HG02885 (cell line): ENCODE results near the gene GTPBP2.
"Not testable (repeated sequence)": the region's sequence is repeated elsewhere in the genome, so short reads cannot be mapped to it uniquely, and the experiment has no call there.

Experiments
- ATAC-seq: cut with Tn5 transposase; IDR thresholded peaks from one replicate; pipeline ENCODE4 v1.9.1; 2021; ENCODE audit warnings: mild to moderate bottlenecking; ENCODE audit not compliant: unreplicated experiment, poor library complexity

GTPBP2 gene

GRCh38 chr6:43627008-43627825 lies 1.8 kb downstream of the GTPBP2 start:
- ATAC-seq = no peak

DNA sequence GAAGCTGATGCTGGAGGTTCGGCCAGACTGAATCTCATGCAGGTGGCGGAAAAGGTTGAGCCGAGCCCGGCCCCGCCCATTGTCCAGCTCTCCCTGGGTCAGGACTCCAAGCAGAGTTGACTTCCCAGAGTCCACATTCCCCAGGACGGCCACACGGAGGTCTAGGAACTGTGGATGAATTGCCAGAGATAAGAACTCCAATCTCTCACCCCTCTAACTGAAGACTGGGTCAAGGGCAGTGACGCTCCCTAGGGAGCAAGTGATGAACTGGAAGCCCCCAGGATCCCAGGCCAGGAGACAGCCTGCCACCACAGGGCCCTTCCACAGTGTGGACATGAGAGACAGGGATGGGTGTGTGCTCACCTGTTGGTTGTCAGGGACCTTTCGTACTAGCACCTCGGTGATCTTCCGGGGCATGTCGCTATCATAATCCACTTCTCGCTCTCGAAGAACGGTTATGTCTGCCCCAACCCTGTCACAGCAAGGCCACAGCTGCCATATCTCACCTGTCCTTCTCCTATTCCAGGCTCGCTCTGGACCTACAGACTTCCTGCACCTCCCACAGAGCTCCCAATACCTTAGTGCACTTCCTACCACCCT lies 3.6 kb downstream of the GTPBP2 start:
- no peak for ATAC-seq

GRCh38 chr6:43624786-43625288 lies 4.2 kb downstream of the GTPBP2 start:
- ATAC-seq = no peak

GRCh38 chr6:43623880-43624785 lies 4.9 kb downstream of the GTPBP2 start:
- ATAC-seq = no peak

- ATAC-seq = no peak
Measured at GRCh38 chr6:43622541-43622940, 6.5 kb downstream of the GTPBP2 start.

DNA sequence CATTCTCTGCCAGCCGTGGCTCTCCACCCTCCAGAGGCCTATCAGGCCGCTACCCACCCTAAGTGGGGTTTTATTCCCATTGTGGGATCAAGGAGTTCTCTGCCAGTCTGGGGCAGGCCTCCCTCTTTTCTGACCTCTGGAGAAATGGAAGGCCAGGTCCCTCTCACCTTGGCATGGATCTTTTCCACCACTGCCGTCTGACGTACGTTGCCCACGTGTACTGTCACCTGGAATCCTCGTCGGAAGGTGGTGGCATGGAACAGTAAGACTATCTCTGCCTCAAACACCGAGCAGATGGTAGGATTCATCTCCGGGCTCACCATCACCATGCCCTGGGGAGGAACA lies 7.3 kb downstream of the GTPBP2 start:
- ATAC-seq = no peak

GRCh38 chr6:43621078-43621835 lies 7.8 kb downstream of the GTPBP2 start:
- no peak for ATAC-seq

DNA sequence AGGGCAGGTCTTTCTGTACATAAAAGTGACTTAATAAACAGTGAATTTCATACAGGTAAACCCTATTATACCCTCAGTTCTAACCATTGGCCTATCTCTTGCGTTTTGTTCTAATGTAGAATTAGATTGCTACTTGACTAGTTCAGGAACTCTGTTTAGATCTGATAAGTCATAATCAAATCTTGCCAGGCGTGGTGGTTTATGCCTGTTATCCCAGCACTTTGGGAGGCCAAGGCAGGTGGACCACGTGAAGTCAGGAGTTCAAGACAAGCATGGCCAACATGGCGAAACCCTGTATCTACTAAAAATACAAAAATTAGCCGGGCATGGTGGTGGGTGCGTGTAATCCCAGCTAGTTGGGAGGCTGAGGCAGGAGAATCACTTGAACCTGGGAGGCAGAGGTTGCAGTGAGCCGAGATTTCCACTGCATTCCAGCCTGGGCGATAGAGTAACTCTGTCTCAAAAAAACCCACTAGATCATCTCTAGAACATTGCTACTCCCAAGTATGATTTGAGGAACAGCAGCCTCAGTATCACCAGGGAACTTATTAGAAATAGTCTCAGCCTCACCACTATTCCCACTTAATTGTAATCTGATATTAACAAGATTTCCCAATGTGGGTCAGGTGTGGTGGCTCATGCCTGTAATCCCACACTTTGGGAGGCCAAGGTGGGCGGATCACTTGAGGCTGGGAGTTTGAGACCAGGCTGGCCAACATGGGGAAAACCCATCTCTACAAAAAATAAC lies 12.2 kb downstream of the GTPBP2 start:
- no peak for ATAC-seq

DNA sequence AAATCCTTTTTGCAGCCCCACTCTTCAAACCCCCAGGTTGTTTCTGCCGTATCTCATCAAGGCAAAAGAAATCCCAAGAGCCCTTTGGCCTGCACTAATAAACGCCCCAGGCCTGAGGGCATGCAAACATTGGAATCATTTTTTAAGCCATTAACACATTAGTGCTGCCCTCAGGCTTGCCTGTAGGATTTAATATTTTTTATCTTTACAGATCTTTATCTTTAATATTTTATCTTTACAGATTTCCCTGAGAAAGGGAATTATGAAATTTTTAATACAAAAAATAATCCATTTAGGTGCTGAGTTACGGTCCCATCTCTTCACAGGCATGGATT lies 14.7 kb downstream of the GTPBP2 start:
- no peak for ATAC-seq

- ATAC-seq = no peak
Measured at GRCh38 chr6:43613721-43614395, 15.2 kb downstream of the GTPBP2 start.

- no peak for ATAC-seq
Measured at GRCh38 chr6:43610431-43610830, 18.6 kb downstream of the GTPBP2 start.

- no peak for ATAC-seq
Measured at GRCh38 chr6:43609402-43609801, 19.7 kb downstream of the GTPBP2 start.

GRCh38 chr6:43608807-43609206 lies 20.3 kb downstream of the GTPBP2 start:
- ATAC-seq = no peak

- ATAC-seq = no peak
Measured at GRCh38 chr6:43608310-43608763, 20.7 kb downstream of the GTPBP2 start.

- no peak for ATAC-seq
Measured at GRCh38 chr6:43606019-43606418, 23.0 kb downstream of the GTPBP2 start.

DNA sequence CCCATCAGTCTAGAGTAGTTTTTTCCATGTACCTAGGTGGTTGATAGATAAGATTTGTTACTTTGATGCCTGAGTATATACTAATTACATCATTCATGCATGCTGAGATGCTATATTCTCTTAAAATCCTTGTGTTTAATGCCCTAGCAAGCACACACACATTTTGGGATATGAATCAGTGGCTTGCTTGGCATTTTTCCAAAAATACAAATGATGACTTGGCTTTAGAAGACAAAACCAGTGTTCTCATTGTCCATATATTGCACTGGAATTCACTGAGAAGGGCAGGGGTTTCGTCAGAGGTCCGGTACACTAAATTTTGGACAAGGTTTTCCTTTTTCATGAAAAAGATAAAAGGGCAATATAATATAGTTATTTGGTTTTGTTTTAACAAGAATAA lies 24.9 kb downstream of the GTPBP2 start:
- ATAC-seq = no peak

- ATAC-seq = no peak
Measured at GRCh38 chr6:43600595-43600994, 28.5 kb downstream of the GTPBP2 start.

GRCh38 chr6:43593938-43594337 lies 35.1 kb downstream of the GTPBP2 start:
- ATAC-seq = no peak

GRCh38 chr6:43589564-43589963 lies 39.5 kb downstream of the GTPBP2 start:
- not testable (repeated sequence) for ATAC-seq
